GM06990 (cell line): ENCODE results near the gene FAM53B.

Experiments
- DNase-seq: peaks from one replicate; pipeline ENCODE4 v3.0.0-alpha.2; 2011; ENCODE audit not compliant: insufficient read length; ENCODE audit errors: extremely low read depth
- H3K27me3 ChIP-seq: replicated peaks from 2 replicates; pipeline ENCODE4 v1.6.0; 2011; ENCODE audit warnings: low read length; ENCODE audit not compliant: control insufficient read depth, insufficient read depth
- H3K36me3 ChIP-seq: 2 replicates; pipeline ENCODE4 v1.5.1; 2011; ENCODE audit warnings: low read length; ENCODE audit not compliant: control insufficient read depth, insufficient read depth
- H3K4me3 ChIP-seq: replicated peaks from 2 replicates; pipeline ENCODE4 v1.5.1; 2011; ENCODE audit warnings: low read depth, mild to moderate bottlenecking, control low read depth, low read length
- TF ChIP-seq, protein P1 (sequence below): IDR thresholded peaks from 2 replicates; pipeline ENCODE4 v1.5.1; 2011; ENCODE audit warnings: low read length, control low read depth, mild to moderate bottlenecking, inconsistent platforms; ENCODE audit not compliant: insufficient read depth, poor library complexity, severe bottlenecking

Gene FAM53B

GRCh38 chr10:124575107-124576035 is 168.8 kb downstream of the FAM53B start:
- no peak for DNase-seq
- Histone ChIP-seq H3K4me3 (no peak overlapping the region), H3K36me3 (no peaks in the 10 kb centered on the region), H3K27me3 (no peaks in the 10 kb centered on the region; the same call in 1 of the 2 replicates)
- TF ChIP-seq, protein P1, sequence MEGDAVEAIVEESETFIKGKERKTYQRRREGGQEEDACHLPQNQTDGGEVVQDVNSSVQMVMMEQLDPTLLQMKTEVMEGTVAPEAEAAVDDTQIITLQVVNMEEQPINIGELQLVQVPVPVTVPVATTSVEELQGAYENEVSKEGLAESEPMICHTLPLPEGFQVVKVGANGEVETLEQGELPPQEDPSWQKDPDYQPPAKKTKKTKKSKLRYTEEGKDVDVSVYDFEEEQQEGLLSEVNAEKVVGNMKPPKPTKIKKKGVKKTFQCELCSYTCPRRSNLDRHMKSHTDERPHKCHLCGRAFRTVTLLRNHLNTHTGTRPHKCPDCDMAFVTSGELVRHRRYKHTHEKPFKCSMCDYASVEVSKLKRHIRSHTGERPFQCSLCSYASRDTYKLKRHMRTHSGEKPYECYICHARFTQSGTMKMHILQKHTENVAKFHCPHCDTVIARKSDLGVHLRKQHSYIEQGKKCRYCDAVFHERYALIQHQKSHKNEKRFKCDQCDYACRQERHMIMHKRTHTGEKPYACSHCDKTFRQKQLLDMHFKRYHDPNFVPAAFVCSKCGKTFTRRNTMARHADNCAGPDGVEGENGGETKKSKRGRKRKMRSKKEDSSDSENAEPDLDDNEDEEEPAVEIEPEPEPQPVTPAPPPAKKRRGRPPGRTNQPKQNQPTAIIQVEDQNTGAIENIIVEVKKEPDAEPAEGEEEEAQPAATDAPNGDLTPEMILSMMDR = no peak

GRCh38 chr10:124574456-124575070 is 169.6 kb downstream of the FAM53B start:
- H3K36me3 ChIP-seq = no peaks in the 10 kb centered on the region
- no peak overlapping the region for H3K4me3 ChIP-seq
- DNase-seq = no peak
- no peaks in the 10 kb centered on the region; the same call in 1 of the 2 replicates for H3K27me3 ChIP-seq
- TF ChIP-seq, protein P1 = no peak

DNA sequence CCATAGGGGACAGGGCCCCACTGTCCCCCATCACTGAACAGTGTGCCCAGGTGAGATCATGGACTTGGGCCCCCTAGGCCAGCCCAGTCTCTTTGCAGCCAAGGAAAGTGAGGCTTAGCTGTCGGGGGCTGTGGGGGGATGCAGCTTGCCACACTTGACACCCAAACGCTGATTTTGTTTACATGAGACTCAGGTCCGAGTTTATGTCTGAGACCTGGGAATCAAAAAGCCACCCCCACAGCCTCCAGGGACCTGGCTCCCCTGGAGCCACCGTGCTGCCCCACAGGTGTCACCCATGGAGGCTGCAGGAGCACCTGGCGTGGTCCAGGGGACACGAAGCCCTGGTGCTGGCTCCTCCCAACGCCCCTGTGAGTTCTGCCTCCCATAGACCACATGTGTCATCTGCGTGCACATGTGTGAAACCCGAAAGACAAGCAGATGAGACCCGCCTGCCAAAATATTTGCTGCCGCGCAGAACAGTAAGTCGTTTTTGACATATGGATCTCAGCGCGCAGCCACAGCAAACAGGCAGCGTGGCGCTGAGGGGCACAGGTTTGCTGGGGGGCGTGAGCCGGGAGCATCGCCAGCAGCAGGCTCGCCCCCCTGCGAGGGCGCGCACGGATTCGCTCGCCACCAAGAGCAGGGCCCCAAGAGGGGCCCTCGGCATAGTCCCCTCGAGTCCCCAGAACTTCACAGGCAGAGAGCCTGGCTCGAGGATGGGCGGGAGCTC is 170.3 kb downstream of the FAM53B start:
- TF ChIP-seq, protein P1 = no peak
- Histone ChIP-seq H3K4me3 (no peak overlapping the region), H3K27me3 (no peaks in the 10 kb centered on the region; the same call in 1 of the 2 replicates), H3K36me3 (no peaks in the 10 kb centered on the region)
- no peak for DNase-seq

DNA sequence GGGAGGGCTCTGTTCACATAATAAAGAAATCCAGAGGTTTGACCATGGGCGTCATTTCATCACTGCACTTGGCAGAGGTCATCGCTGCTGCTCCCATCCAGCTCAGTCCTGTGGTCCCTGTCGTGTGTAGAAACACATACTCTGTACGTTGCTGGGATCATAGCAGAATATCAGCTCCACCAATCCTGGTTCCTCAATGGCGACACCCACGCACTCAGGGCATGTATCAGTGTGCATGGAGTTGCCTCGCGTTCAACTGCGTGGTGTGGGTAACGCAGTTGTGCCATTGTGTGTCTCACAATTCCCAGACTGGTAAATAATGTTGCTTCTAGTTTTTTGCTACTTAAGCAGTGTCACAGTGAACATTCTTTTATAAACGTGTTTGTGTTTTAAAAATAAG is 171.4 kb downstream of the FAM53B start:
- TF ChIP-seq, protein P1 = no peak
- H3K4me3 ChIP-seq = no peak overlapping the region
- no peaks in the 10 kb centered on the region for H3K36me3 ChIP-seq
- DNase-seq = no peak
- H3K27me3 ChIP-seq = no peaks in the 10 kb centered on the region; the same call in 1 of the 2 replicates

GRCh38 chr10:124570646-124571045 is 173.5 kb downstream of the FAM53B start:
- DNase-seq = no peak
- no peaks in the 10 kb centered on the region; the same call in 1 of the 2 replicates for H3K27me3 ChIP-seq

More at GRCh38 chr10:124570646-124571045, 173.5 kb downstream of the FAM53B start:
- Histone ChIP-seq H3K4me3 (no peak overlapping the region), H3K36me3 (no peaks in the 10 kb centered on the region)
- TF ChIP-seq, protein P1 = no peak
